Activated CD4-positive, CD25-positive, alpha-beta regulatory T cell (primary cell): ENCODE measurements around the gene ATXN1.

Source experiments
- DNase-seq, 4 experiments: peaks; one replicate each; lab custom pipeline; 2025; lab: John Stamatoyannopoulos, UW

The ATXN1 gene

GRCh38 chr6:16673011-16673797 is 88.1 kb downstream of the ATXN1 start:
- DNase-seq = no peak

GRCh38 chr6:16671302-16672289 is 89.7 kb downstream of the ATXN1 start:
- DNase-seq = no peak

- no peak for DNase-seq
These were observed 90.6 kb downstream of the ATXN1 start for GRCh38 chr6:16670617-16671051.

- DNase-seq = no peak
These were observed 91.1 kb downstream of the ATXN1 start for GRCh38 chr6:16670183-16670582.

GRCh38 chr6:16669227-16669626 is 92.0 kb downstream of the ATXN1 start:
- peak in 1 of 4 experiments; percentile 27 for DNase-seq

GRCh38 chr6:16667509-16667908 is 93.8 kb downstream of the ATXN1 start:
- DNase-seq = no peak

GRCh38 chr6:16665992-16666391 is 95.3 kb downstream of the ATXN1 start:
- no peak for DNase-seq

- no peak for DNase-seq
These were observed 96.1 kb downstream of the ATXN1 start for GRCh38 chr6:16665182-16665581.

- no peak for DNase-seq
These were observed 97.4 kb downstream of the ATXN1 start for GRCh38 chr6:16663901-16664300.

- no peak for DNase-seq
These were observed 101.1 kb downstream of the ATXN1 start for GRCh38 chr6:16660157-16660497.

GRCh38 chr6:16659466-16660156 is 101.6 kb downstream of the ATXN1 start:
- no peak for DNase-seq

GRCh38 chr6:16658348-16659034 is 102.8 kb downstream of the ATXN1 start:
- DNase-seq = no peak

- no peak for DNase-seq
These were observed 103.5 kb downstream of the ATXN1 start for GRCh38 chr6:16657768-16658167.

GRCh38 chr6:16656451-16656850 is 104.8 kb downstream of the ATXN1 start:
- DNase-seq = no peak

- no peak for DNase-seq
These were observed 106.6 kb downstream of the ATXN1 start for GRCh38 chr6:16654701-16655100.

- no peak for DNase-seq
These were observed 108.0 kb downstream of the ATXN1 start for GRCh38 chr6:16653226-16653625.

- DNase-seq = no peak
These were observed 109.4 kb downstream of the ATXN1 start for GRCh38 chr6:16651871-16652270.

GRCh38 chr6:16649890-16650289 is 111.4 kb downstream of the ATXN1 start:
- DNase-seq = no peak

- DNase-seq = no peak
These were observed 112.0 kb downstream of the ATXN1 start for GRCh38 chr6:16649241-16649640.

GRCh38 chr6:16648003-16648402 is 113.3 kb downstream of the ATXN1 start:
- no peak for DNase-seq

- DNase-seq = no peak
These were observed 113.8 kb downstream of the ATXN1 start for GRCh38 chr6:16647422-16647821.
